GM19468 (cell line): ENCODE measurements around the gene MXRA8.
"Not testable (repeated sequence)": the region's sequence is repeated elsewhere in the genome, so short reads cannot be mapped to it uniquely, and the experiment has no call there.

Experiments used
- ATAC-seq: cut with Tn5 transposase; IDR thresholded peaks from one replicate; pipeline ENCODE4 v1.9.1; 2021; ENCODE audit warnings: mild to moderate bottlenecking, moderate library complexity, moderate number of reproducible peaks; ENCODE audit not compliant: unreplicated experiment; ENCODE audit errors: extremely low read depth

Gene MXRA8

GRCh38 chr1:1393428-1393827, 35.1 kb upstream of the MXRA8 start:
- no peak for ATAC-seq

GRCh38 chr1:1393014-1393413, 34.7 kb upstream of the MXRA8 start:
- ATAC-seq: no peak

- ATAC-seq: no peak
These were observed 32.9 kb upstream of the MXRA8 start for GRCh38 chr1:1391225-1391624.

- no peak for ATAC-seq
These were observed 32.3 kb upstream of the MXRA8 start for GRCh38 chr1:1390675-1391074.

- no peak for ATAC-seq
These were observed 29.7 kb upstream of the MXRA8 start for GRCh38 chr1:1388078-1388472.

GRCh38 chr1:1387098-1388077, 29.0 kb upstream of the MXRA8 start:
- ATAC-seq: no peak

GRCh38 chr1:1385931-1386330, 27.6 kb upstream of the MXRA8 start:
- ATAC-seq: no peak

GRCh38 chr1:1385339-1385738, 27.0 kb upstream of the MXRA8 start:
- not testable (repeated sequence) for ATAC-seq

- ATAC-seq: no peak
These were observed 22.9 kb upstream of the MXRA8 start for GRCh38 chr1:1381294-1381693.

- ATAC-seq: no peak
These were observed 22.5 kb upstream of the MXRA8 start for GRCh38 chr1:1380860-1381259.

- no peak for ATAC-seq
These were observed 19.3 kb upstream of the MXRA8 start for GRCh38 chr1:1377540-1378205.

- ATAC-seq: no peak
These were observed 18.3 kb upstream of the MXRA8 start for GRCh38 chr1:1376551-1377226.

GRCh38 chr1:1374929-1375662, 16.7 kb upstream of the MXRA8 start, which contains the start of gene AURKAIP1:
TSS of gene AURKAIP1 (minus strand) at chr1:1375207. CDS start at chr1:1374756, 451 bp downstream.
- peak; percentile 89 for ATAC-seq

GRCh38 chr1:1374589-1374928, 16.2 kb upstream of the MXRA8 start:
- ATAC-seq: no peak

GRCh38 chr1:1373815-1374588, 15.6 kb upstream of the MXRA8 start:
- ATAC-seq: no peak

- ATAC-seq: no peak
These were observed 14.9 kb upstream of the MXRA8 start for GRCh38 chr1:1373051-1373814.

- no peak for ATAC-seq
These were observed 13.7 kb upstream of the MXRA8 start for GRCh38 chr1:1371746-1372711.

- ATAC-seq: no peak
These were observed 13.0 kb upstream of the MXRA8 start for GRCh38 chr1:1371364-1371745.
